Measurements from ENCODE around the gene YAE1. TPM values are rescaled to one million over a fixed set of nuclear protein-coding genes. Genes with fewer than 3 reads are reported as not detected.

YAE1 gene
- total and polyA plus RNA-seq, 2 of the 13 experiments (the other 11 are each of a cell fraction or from before 2014, with no cell fraction given) = 18.7 to 28.3 TPM

DNA sequence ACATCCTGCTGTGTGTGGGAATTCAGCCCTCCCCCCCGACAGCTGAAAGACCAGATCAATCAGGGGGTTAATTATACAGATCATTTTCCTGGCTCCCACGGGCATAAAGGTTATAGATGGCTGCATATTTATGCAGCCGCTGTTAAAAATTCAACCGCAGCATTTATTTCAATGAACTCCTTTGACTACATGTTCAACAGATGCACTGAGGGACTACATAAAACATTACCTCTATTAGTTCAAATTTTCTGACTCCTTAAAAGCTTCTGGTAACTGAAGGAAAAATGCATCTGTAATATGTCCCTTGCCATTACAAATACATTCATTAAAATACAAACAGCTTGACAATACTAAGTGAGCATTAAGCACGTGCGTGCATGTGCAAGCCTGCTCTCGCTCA, 49.7 kb upstream of the YAE1 start:
- BruUV-seq (replicated peaks) = no TSS peak
- H2AFZ ChIP-seq (ENCODE audit: low read length) = no peak overlapping the region
- intact Hi-C loops (cut with micrococcal nuclease; ENCODE audit: unreplicated experiment) = no loop called here
- no peaks in the 10 kb centered on the region for H3K36me3 ChIP-seq (replicated peaks in 1 of 2; ENCODE audit: control insufficient read depth in 1 of 2, insufficient read depth in 2 of 2, low read length in 2 of 2)
- in situ Hi-C loops (cut with HindIII; ENCODE audit: extremely low pct_ligation_motif_present, low pct_unique_long_range_greater_than_20kb) = loop anchor here (5.0 kb wide), 1 partner anchor 584 kb away; no protein-coding TSS in a partner anchor
- no peaks in the 10 kb centered on the region for H3K9me3 ChIP-seq (ENCODE audit: low read length)
- ChIA-PET CTCF (ENCODE audit: low intra/inter-chr PET ratio, low total read pairs) (no interaction called here), POLR2A (no interaction called here)
- no peak overlapping the region for H3K4me3 ChIP-seq (replicated peaks in 1 of 3; ENCODE audit: insufficient read depth in 1 of 3, low read depth in 2 of 3, low read length in 3 of 3)
- peaks cover 10% of the 10 kb centered on the region for H3K4me1 ChIP-seq (ENCODE audit: insufficient read depth, low read length)
- TF ChIP-seq JARID2 (CRISPR knock-in tag; IDR thresholded peaks at IDR 0.05; ENCODE audit: insufficient replicate concordance) (no peak), ZSCAN30 (CRISPR knock-in tag; IDR thresholded peaks at IDR 0.05) (no peak), ZFP90 (CRISPR knock-in tag; IDR thresholded peaks at IDR 0.05; ENCODE audit: borderline replicate concordance) (no peak), STAG1 (CRISPR knock-in tag; IDR thresholded peaks at IDR 0.05) (no peak), ZFP36 (IDR thresholded peaks at IDR 0.05; ENCODE audit: borderline replicate concordance, low read depth, low read length, partially characterized antibody) (no peak), ZNF430 (CRISPR knock-in tag; IDR thresholded peaks at IDR 0.05) (no peak)
- TF ChIP-seq, protein P1, sequence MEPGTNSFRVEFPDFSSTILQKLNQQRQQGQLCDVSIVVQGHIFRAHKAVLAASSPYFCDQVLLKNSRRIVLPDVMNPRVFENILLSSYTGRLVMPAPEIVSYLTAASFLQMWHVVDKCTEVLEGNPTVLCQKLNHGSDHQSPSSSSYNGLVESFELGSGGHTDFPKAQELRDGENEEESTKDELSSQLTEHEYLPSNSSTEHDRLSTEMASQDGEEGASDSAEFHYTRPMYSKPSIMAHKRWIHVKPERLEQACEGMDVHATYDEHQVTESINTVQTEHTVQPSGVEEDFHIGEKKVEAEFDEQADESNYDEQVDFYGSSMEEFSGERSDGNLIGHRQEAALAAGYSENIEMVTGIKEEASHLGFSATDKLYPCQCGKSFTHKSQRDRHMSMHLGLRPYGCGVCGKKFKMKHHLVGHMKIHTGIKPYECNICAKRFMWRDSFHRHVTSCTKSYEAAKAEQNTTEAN (CRISPR knock-in tag; conservative IDR thresholded peaks at IDR 0.05) = no peak
- TF ChIP-seq, protein P2, sequence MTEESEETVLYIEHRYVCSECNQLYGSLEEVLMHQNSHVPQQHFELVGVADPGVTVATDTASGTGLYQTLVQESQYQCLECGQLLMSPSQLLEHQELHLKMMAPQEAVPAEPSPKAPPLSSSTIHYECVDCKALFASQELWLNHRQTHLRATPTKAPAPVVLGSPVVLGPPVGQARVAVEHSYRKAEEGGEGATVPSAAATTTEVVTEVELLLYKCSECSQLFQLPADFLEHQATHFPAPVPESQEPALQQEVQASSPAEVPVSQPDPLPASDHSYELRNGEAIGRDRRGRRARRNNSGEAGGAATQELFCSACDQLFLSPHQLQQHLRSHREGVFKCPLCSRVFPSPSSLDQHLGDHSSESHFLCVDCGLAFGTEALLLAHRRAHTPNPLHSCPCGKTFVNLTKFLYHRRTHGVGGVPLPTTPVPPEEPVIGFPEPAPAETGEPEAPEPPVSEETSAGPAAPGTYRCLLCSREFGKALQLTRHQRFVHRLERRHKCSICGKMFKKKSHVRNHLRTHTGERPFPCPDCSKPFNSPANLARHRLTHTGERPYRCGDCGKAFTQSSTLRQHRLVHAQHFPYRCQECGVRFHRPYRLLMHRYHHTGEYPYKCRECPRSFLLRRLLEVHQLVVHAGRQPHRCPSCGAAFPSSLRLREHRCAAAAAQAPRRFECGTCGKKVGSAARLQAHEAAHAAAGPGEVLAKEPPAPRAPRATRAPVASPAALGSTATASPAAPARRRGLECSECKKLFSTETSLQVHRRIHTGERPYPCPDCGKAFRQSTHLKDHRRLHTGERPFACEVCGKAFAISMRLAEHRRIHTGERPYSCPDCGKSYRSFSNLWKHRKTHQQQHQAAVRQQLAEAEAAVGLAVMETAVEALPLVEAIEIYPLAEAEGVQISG (CRISPR knock-in tag; IDR thresholded peaks at IDR 0.05) = no peak
- TF ChIP-seq, protein P3, sequence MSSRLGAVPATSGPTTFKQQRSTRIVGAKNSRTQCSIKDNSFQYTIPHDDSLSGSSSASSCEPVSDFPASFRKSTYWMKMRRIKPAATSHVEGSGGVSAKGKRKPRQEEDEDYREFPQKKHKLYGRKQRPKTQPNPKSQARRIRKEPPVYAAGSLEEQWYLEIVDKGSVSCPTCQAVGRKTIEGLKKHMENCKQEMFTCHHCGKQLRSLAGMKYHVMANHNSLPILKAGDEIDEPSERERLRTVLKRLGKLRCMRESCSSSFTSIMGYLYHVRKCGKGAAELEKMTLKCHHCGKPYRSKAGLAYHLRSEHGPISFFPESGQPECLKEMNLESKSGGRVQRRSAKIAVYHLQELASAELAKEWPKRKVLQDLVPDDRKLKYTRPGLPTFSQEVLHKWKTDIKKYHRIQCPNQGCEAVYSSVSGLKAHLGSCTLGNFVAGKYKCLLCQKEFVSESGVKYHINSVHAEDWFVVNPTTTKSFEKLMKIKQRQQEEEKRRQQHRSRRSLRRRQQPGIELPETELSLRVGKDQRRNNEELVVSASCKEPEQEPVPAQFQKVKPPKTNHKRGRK (CRISPR knock-in tag; IDR thresholded peaks at IDR 0.05) = no peak
- H3K4me2 ChIP-seq (ENCODE audit: low read depth, low read length) = no peak overlapping the region
- H3K9ac ChIP-seq (ENCODE audit: insufficient read depth, low read depth, low read length) = no peak overlapping the region
- ATAC-seq (no peak), FAIRE-seq (no peak), DNase-seq (ENCODE audit: low spot score) (no peak)
- WGBS (ENCODE audit: low lambda C conversion rate) = 34% methylated on average over 7 of the region's 7 CpGs
- H4K20me1 ChIP-seq (ENCODE audit: insufficient read depth, low read length) = no peaks in the 10 kb centered on the region
- no peak overlapping the region for H3K27ac ChIP-seq (ENCODE audit: extremely low read length, insufficient read depth, low read length)
- peaks cover 0 to 12% of the 10 kb centered on the region in 2 experiments; a peak in 2 of 5 replicates for H3K27me3 ChIP-seq (ENCODE audit: control insufficient read depth in 1 of 2, insufficient read depth in 2 of 2, low read length in 2 of 2)
- H3K79me2 ChIP-seq (ENCODE audit: insufficient read depth, low read length) = no peaks in the 10 kb centered on the region

Measured in HepG2 (cell line).